Left renal cortex interstitium (tissue), 4 donors: ENCODE data around the gene CYP27B1. TPM values are rescaled to one million over a fixed set of nuclear protein-coding genes. Genes with fewer than 3 reads are reported as not detected.

Source experiments
- polyA plus RNA-seq, 4 donors: library from polyadenylated mRNA; unstranded; fragments of 120-200 nt; gene quantifications; one replicate each; pipeline ENCODE4 v1.2.1, GENCODE V29; 2013; ENCODE audit not compliant: insufficient read length in 4 of 4

The CYP27B1 gene
- polyA plus RNA-seq, 4 donors: 0.78 to 1.8 (median 1.3) TPM

Other genes with a start within 250 kb of the CYP27B1 start
- gene DDIT3, start 246.6 kb downstream of the CYP27B1 start, polyA plus RNA-seq: 10 to 100 TPM; 30.1 to 35.2 (median 32.7) TPM
- gene MBD6, start 244.3 kb downstream of the CYP27B1 start, polyA plus RNA-seq: 10 to 100 TPM; 38.4 to 98.6 (median 75.0) TPM
- gene DCTN2, start 219.9 kb downstream of the CYP27B1 start, polyA plus RNA-seq: 100 to 1,000 TPM; 160 to 179 (median 169) TPM
- 1 to 10 TPM in 1 of 4 donors, under 1 TPM in 3; 0.30 to 1.0 (median 0.54) TPM for gene KIF5A, start 217.0 kb downstream of the CYP27B1 start, polyA plus RNA-seq
- 10 to 100 TPM; 38.0 to 46.0 (median 39.5) TPM for gene PIP4K2C, start 175.9 kb downstream of the CYP27B1 start, polyA plus RNA-seq
- gene DTX3, start 162.3 kb downstream of the CYP27B1 start, polyA plus RNA-seq: 10 to 100 TPM; 47.7 to 75.1 (median 61.0) TPM
- gene ARHGEF25, start 155.6 kb downstream of the CYP27B1 start, polyA plus RNA-seq: 10 to 100 TPM; 29.2 to 38.3 (median 34.6) TPM
- 1 to 10 TPM in 1 of 4 donors, under 1 TPM in 3; 0.58 to 1.4 (median 0.76) TPM for gene B4GALNT1, start 133.9 kb downstream of the CYP27B1 start, polyA plus RNA-seq
- gene OS9, start 72.9 kb downstream of the CYP27B1 start, polyA plus RNA-seq: 100 to 1,000 TPM; 206 to 226 (median 209) TPM
- 1 to 10 TPM; 1.1 to 1.8 (median 1.2) TPM for gene AGAP2, start 28.3 kb downstream of the CYP27B1 start, polyA plus RNA-seq
- 10 to 100 TPM; 83.5 to 98.6 (median 91.7) TPM for gene TSPAN31, start 22.0 kb downstream of the CYP27B1 start, polyA plus RNA-seq
- 100 to 1,000 TPM; 205 to 270 (median 239) TPM for gene CDK4, start 14.8 kb downstream of the CYP27B1 start, polyA plus RNA-seq
- gene MARCHF9, start 12.0 kb downstream of the CYP27B1 start, polyA plus RNA-seq: 10 to 100 TPM; 15.6 to 25.2 (median 19.7) TPM
- gene METTL1, start 5.0 kb upstream of the CYP27B1 start, polyA plus RNA-seq: 10 to 100 TPM; 28.4 to 32.0 (median 30.4) TPM
- gene EEF1AKMT3, start 5.5 kb upstream of the CYP27B1 start, polyA plus RNA-seq: 10 to 100 TPM in 3 of 4 donors, 1 to 10 TPM in 1; 9.1 to 13.5 (median 12.4) TPM
- 10 to 100 TPM; 34.6 to 52.1 (median 42.8) TPM for gene TSFM, start 15.7 kb upstream of the CYP27B1 start, polyA plus RNA-seq
- 10 to 100 TPM in 2 of 4 donors, 1 to 10 TPM in 2; 6.2 to 18.3 (median 10.5) TPM for gene AVIL, start 51.7 kb upstream of the CYP27B1 start, polyA plus RNA-seq
- gene CTDSP2, start 79.7 kb upstream of the CYP27B1 start, polyA plus RNA-seq: 100 to 1,000 TPM; 237 to 283 (median 255) TPM
- gene ATP23, start 174.5 kb upstream of the CYP27B1 start, polyA plus RNA-seq: 10 to 100 TPM in 2 of 4 donors, 1 to 10 TPM in 2; 8.4 to 13.7 (median 10.2) TPM